Aorta (tissue), 5 donors: ENCODE data around the gene CHN2. TPM values are rescaled to one million over a fixed set of nuclear protein-coding genes. Genes with fewer than 3 reads are reported as not detected.
A peak's percentile ranks its signal among the peaks of the same experiment; 100 is the strongest.

ENCODE experiments used
- ATAC-seq: fragments of 200-7000 bp; cut with Tn5 transposase; one replicate; pipeline ENCODE4 v1.9.1; 2022; ENCODE audit warnings: moderate library complexity; ENCODE audit not compliant: low FRiP score
- DNase-seq, 2 donors: peaks; one replicate each; pipeline ENCODE4 v3.0.0-alpha.2; 2020
- H3K27ac ChIP-seq, 2 donors: one replicate each; pipeline ENCODE4 v1.5.1; 2013; ENCODE audit warnings: low read length in 2 of 2, mild to moderate bottlenecking in 2 of 2, moderate library complexity in 2 of 2, control low read depth in 1 of 2, inconsistent platforms in 1 of 2, low read depth in 1 of 2
- H3K27me3 ChIP-seq, 2 donors: one replicate each; pipeline ENCODE4 v1.6.1; 2013; ENCODE audit warnings: control low read depth in 1 of 2, low read length in 1 of 2, mild to moderate bottlenecking in 1 of 2, moderate library complexity in 1 of 2; ENCODE audit not compliant: insufficient read depth in 2 of 2, control insufficient read depth in 1 of 2
- H3K36me3 ChIP-seq, 2 donors: one replicate each; pipeline ENCODE4 v1.6.1; 2013; ENCODE audit warnings: control low read depth in 1 of 2, low read length in 1 of 2, mild to moderate bottlenecking in 1 of 2; ENCODE audit not compliant: insufficient read depth in 2 of 2, control insufficient read depth in 1 of 2
- H3K4me1 ChIP-seq, 2 donors: one replicate each; pipeline ENCODE4 v1.6.1; 2013; ENCODE audit warnings: low read length in 2 of 2, control low read depth in 1 of 2, mild to moderate bottlenecking in 1 of 2, moderate library complexity in 1 of 2; ENCODE audit not compliant: insufficient read depth in 2 of 2, control insufficient read depth in 1 of 2
- H3K4me3 ChIP-seq, 2 donors: one replicate each; pipeline ENCODE4 v1.5.1; 2013; ENCODE audit warnings: low read length in 2 of 2, control low read depth in 1 of 2, mild to moderate bottlenecking in 1 of 2
- H3K9me3 ChIP-seq: one replicate; pipeline ENCODE4 v1.6.1; 2013; ENCODE audit warnings: mild to moderate bottlenecking, low read length; ENCODE audit not compliant: control insufficient read depth
- WGBS, 2 donors: extraction: QIAGEN DNeasy Blood & Tissue Kit; methylation state at CpG; one replicate each; pipeline ENCODE4 v1.1.7; 2013; 5-methylcytosine and 5-hydroxymethylcytosine counted together
- intact Hi-C, 2 donors: fragments of 100-400 bp; cut with DNase I; formaldehyde crosslinking; loops; one replicate each; pipeline versions ENCODE4 v1.14.2 to v1.15.0; 2022
- polyA plus RNA-seq, 2 donors: library from polyadenylated mRNA; stranded (reverse); fragments of 200-250 nt; gene quantifications; one replicate each; pipeline ENCODE4 v1.2.3, GENCODE V29; 2013
- total RNA-seq, 2 donors: library from RNA; stranded (reverse); fragmentation: NEBNext Ultra II Directional; extraction: Animal tissue kit (Norgen Biotek cat#: 25700); gene quantifications; one replicate each; pipeline ENCODE4 v1.2.1, GENCODE V29; 2021
- donor health status: healthy with polysubstance abuse.
- donor health status: Bipolar disorder and iron deficiency.
- donor health status: DM: no; HTN: no; CAD: no.
- donor health status: DM: no; HTN: no; CAD: no.
- donor health status: DM: yes; HTN: yes; CAD: no.

Gene CHN2
- total and polyA plus RNA-seq, 4 donors = 0.61 to 23.2 (median 14.8) TPM

- Histone ChIP-seq H3K4me3 (no peak overlapping the region), H3K27me3 (no peaks in the 10 kb centered on the region), H3K9me3 (no peaks in the 10 kb centered on the region), H3K27ac (no peak overlapping the region), H3K4me1 (peaks cover 0 to 2% of the 10 kb centered on the region in 2 donors), H3K36me3 (no peaks in the 10 kb centered on the region)
- 93 to 95% methylated on average over 5 of the region's 5 CpGs for WGBS, 2 donors
- intact Hi-C loops = no loop called here
- ATAC-seq = no peak
- no peak for DNase-seq
Measured at GRCh38 chr7:29467193-29467926, 272.8 kb downstream of the CHN2 start.

GRCh38 chr7:29468196-29468595, 273.6 kb downstream of the CHN2 start:
- intact Hi-C loops = no loop called here
- peaks cover 0 to 2% of the 10 kb centered on the region in 2 donors for H3K4me1 ChIP-seq
- no peak overlapping the region for H3K4me3 ChIP-seq
- H3K27me3 ChIP-seq = no peaks in the 10 kb centered on the region
- no peaks in the 10 kb centered on the region for H3K36me3 ChIP-seq
- H3K9me3 ChIP-seq = no peaks in the 10 kb centered on the region
- H3K27ac ChIP-seq = no peak overlapping the region
- 97% methylated on average over 2 of the region's 2 CpGs for WGBS, 2 donors
- DNase-seq (no peak), ATAC-seq (no peak)

GRCh38 chr7:29469281-29469680, 274.7 kb downstream of the CHN2 start:
- H3K27me3 ChIP-seq = no peaks in the 10 kb centered on the region
- ATAC-seq = no peak
- no peak overlapping the region for H3K4me3 ChIP-seq
- H3K9me3 ChIP-seq = no peaks in the 10 kb centered on the region
- DNase-seq = no peak
- intact Hi-C loops = no loop called here
- peak overlapping the region in 1 of 2 donors; percentile 6 for H3K27ac ChIP-seq
- WGBS, 2 donors = 95 to 96% methylated on average over 3 of the region's 3 CpGs
- H3K36me3 ChIP-seq = no peaks in the 10 kb centered on the region
- H3K4me1 ChIP-seq = peaks cover 0 to 2% of the 10 kb centered on the region in 2 donors

GRCh38 chr7:29469976-29470557, 275.5 kb downstream of the CHN2 start:
- intact Hi-C loops = no loop called here

GRCh38 chr7:29471444-29472138, 277.0 kb downstream of the CHN2 start:
- ATAC-seq = no peak
- 94% methylated on average over 13 of the region's 13 CpGs for WGBS, 2 donors
- intact Hi-C loops = no loop called here
- Histone ChIP-seq H3K36me3 (no peaks in the 10 kb centered on the region), H3K4me1 (peaks cover 0 to 2% of the 10 kb centered on the region in 2 donors), H3K4me3 (no peak overlapping the region), H3K27me3 (no peaks in the 10 kb centered on the region), H3K9me3 (no peaks in the 10 kb centered on the region), H3K27ac (no peak overlapping the region)
- DNase-seq = no peak

More at GRCh38 chr7:29469976-29470557, 275.5 kb downstream of the CHN2 start:
- H3K9me3 ChIP-seq = no peaks in the 10 kb centered on the region
- no peaks in the 10 kb centered on the region for H3K27me3 ChIP-seq
- no peak for ATAC-seq
- no peak overlapping the region for H3K4me3 ChIP-seq
- WGBS, 2 donors = 29 to 30% methylated on average over 3 of the region's 3 CpGs
- peaks cover 0 to 2% of the 10 kb centered on the region in 2 donors for H3K4me1 ChIP-seq
- no peak for DNase-seq
- no peaks in the 10 kb centered on the region for H3K36me3 ChIP-seq
- no peak overlapping the region for H3K27ac ChIP-seq

GRCh38 chr7:29476916-29477315, 282.3 kb downstream of the CHN2 start:
- 74 to 95% methylated on average over 4 of the region's 4 CpGs for WGBS, 2 donors

GRCh38 chr7:29478226-29478625, 283.7 kb downstream of the CHN2 start:
- H3K36me3 ChIP-seq = no peaks in the 10 kb centered on the region
- H3K27ac ChIP-seq = no peak overlapping the region
- no peak overlapping the region for H3K4me3 ChIP-seq
- H3K27me3 ChIP-seq = no peaks in the 10 kb centered on the region
- H3K4me1 ChIP-seq = no peaks in the 10 kb centered on the region
- WGBS, 2 donors = 97 to 99% methylated on average over 3 of the region's 3 CpGs
- DNase-seq (no peak), ATAC-seq (no peak)
- no peaks in the 10 kb centered on the region for H3K9me3 ChIP-seq
- intact Hi-C loops = no loop called here

More at GRCh38 chr7:29476916-29477315, 282.3 kb downstream of the CHN2 start:
- no peak for DNase-seq
- intact Hi-C loops = no loop called here
- no peak overlapping the region for H3K4me3 ChIP-seq
- no peaks in the 10 kb centered on the region for H3K27me3 ChIP-seq
- no peaks in the 10 kb centered on the region for H3K4me1 ChIP-seq
- no peaks in the 10 kb centered on the region for H3K9me3 ChIP-seq
- no peak for ATAC-seq
- no peak overlapping the region for H3K27ac ChIP-seq
- H3K36me3 ChIP-seq = no peaks in the 10 kb centered on the region

- intact Hi-C loops = no loop called here
- ATAC-seq (no peak), DNase-seq (no peak)
- Histone ChIP-seq H3K4me3 (no peak overlapping the region), H3K9me3 (no peaks in the 10 kb centered on the region), H3K27ac (no peak overlapping the region), H3K4me1 (no peaks in the 10 kb centered on the region), H3K36me3 (no peaks in the 10 kb centered on the region), H3K27me3 (no peaks in the 10 kb centered on the region)
- 94 to 98% methylated on average over 4 of the region's 4 CpGs for WGBS, 2 donors
Measured at GRCh38 chr7:29478687-29479240, 284.2 kb downstream of the CHN2 start.
